Measurements from ENCODE around the gene SMAD7. TPM values are rescaled to one million over a fixed set of nuclear protein-coding genes. Genes with fewer than 3 reads are reported as not detected.

SMAD7 gene
- total and polyA plus RNA-seq, 10 of the 15 experiments (the other 5 are each of a cell fraction or from before 2014, with no cell fraction given) = 1.3 to 22.5 (median 8.0) TPM

DNA sequence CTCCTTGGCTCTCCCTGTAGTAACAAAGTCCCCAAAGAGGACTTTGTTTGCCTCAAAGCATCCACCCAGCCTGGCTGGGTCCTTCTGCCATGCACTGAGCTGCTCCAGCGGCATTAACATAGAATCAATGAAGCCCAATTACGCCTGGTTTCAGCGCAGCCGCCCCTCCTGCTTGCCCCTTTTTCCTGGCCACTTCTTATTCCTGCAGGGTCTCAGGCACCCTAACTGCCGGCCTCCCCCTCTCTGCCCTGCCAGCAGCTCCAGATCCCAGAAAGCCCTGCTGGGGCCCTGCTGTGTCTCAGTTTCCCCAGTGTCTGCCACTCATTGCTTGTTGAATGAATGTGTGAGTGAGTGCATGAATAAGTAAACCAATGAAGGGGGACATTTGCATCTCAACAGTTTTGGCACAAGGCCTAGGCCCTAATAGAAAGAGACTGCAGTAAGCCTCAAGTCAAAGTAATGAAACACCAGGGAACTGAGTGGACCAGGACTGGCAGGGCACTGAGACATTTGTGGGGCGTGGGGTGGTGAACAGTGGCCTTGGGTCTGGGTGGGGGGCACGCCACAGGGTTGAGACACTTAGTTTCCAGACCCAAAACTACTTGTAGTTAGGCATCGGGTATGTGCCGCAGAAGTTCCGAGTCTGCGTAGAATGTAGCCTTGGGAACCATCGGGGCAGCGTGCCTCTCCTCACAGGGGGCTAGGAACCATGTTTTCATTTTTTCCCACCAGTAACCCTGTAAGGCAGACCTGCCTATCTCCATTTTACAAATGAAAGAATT, 60.6 kb downstream of the SMAD7 start:
- Histone ChIP-seq H3K9me3 (replicated peaks; ENCODE audit: control insufficient read depth, insufficient read depth, low read length) (no peaks in the 10 kb centered on the region), H3K36me3 (ENCODE audit: control insufficient read depth in 2 of 2, insufficient read depth in 2 of 2, low read length in 1 of 2) (no peaks in the 10 kb centered on the region), H2AFZ (ENCODE audit: control insufficient read depth, low read depth, low read length) (no peak overlapping the region), H3K27ac (ENCODE audit: control insufficient read depth, insufficient read depth) (no peak overlapping the region), H3K9ac (ENCODE audit: control insufficient read depth, insufficient read depth, low read length) (no peak overlapping the region), H3K4me3 (no peak overlapping the region), H3K79me2 (ENCODE audit: control insufficient read depth, insufficient read depth, low read length) (no peaks in the 10 kb centered on the region), H3K4me2 (ENCODE audit: control insufficient read depth, insufficient read depth) (no peak overlapping the region), H3K27me3 (replicated peaks in 1 of 2; ENCODE audit: control insufficient read depth in 2 of 2, insufficient read depth in 2 of 2, low read length in 1 of 2) (no peaks in the 10 kb centered on the region), H3K4me1 (ENCODE audit: control insufficient read depth, insufficient read depth, low read length) (no peaks in the 10 kb centered on the region), H4K20me1 (ENCODE audit: control insufficient read depth, insufficient read depth) (no peaks in the 10 kb centered on the region)
- 82% methylated on average over 13 of the region's 13 CpGs for WGBS (ENCODE audit: insufficient coverage, insufficient replicate concordance, low lambda C conversion rate, missing lambda C conversion rate)
- RAD21 ChIA-PET (ENCODE audit: unreplicated experiment) = no interaction called here
- SMC1A ChIA-PET (ENCODE audit: uncharacterized antibody, unreplicated experiment) = interaction anchor here (1.3 kb wide), 1 partner anchor 22 kb away, joined by 4 read pairs; no protein-coding TSS in a partner anchor
- POLR2A ChIA-PET = no interaction called here
- no TSS peak for BruUV-seq (replicated peaks)
- intact Hi-C loops (cut with micrococcal nuclease; ENCODE audit: unreplicated experiment) = no loop called here
- FAIRE-seq (no peak), DNase-seq (ENCODE audit: low read depth, low spot score) (no peak), ATAC-seq (no peak)
- in situ Hi-C loops (cut with MboI) = no loop called here
- CTCF ChIA-PET = no interaction called here
- no peak for TF ChIP-seq CHD4 (IDR thresholded peaks at IDR 0.05)
- TF ChIP-seq ZNF622 (IDR thresholded peaks at IDR 0.05) = no peak
- TF ChIP-seq NRF1 (conservative IDR thresholded peaks at IDR 0.05; ENCODE audit: low read depth, low read length) = no peak
- TF ChIP-seq ETV6 (conservative IDR thresholded peaks at IDR 0.05 in 1 of 2, IDR thresholded peaks at IDR 0.05 in 1 of 2; ENCODE audit: borderline replicate concordance in 1 of 2, low read depth in 1 of 2) = no peak
- no peak for TF ChIP-seq ZBED1 (IDR thresholded peaks at IDR 0.05; ENCODE audit: borderline replicate concordance)
- TF ChIP-seq BCL11A (IDR thresholded peaks at IDR 0.05; ENCODE audit: low read depth, low read length) = no peak
- TF ChIP-seq, protein P1, sequence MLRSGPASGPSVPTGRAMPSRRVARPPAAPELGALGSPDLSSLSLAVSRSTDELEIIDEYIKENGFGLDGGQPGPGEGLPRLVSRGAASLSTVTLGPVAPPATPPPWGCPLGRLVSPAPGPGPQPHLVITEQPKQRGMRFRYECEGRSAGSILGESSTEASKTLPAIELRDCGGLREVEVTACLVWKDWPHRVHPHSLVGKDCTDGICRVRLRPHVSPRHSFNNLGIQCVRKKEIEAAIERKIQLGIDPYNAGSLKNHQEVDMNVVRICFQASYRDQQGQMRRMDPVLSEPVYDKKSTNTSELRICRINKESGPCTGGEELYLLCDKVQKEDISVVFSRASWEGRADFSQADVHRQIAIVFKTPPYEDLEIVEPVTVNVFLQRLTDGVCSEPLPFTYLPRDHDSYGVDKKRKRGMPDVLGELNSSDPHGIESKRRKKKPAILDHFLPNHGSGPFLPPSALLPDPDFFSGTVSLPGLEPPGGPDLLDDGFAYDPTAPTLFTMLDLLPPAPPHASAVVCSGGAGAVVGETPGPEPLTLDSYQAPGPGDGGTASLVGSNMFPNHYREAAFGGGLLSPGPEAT (IDR thresholded peaks at IDR 0.05; ENCODE audit: low read depth) = no peak
